ENCODE measurements around the gene TPK1.
"Not testable (repeated sequence)": the region's sequence is repeated elsewhere in the genome, so short reads cannot be mapped to it uniquely, and the experiment has no call there.

TPK1 gene

GRCh38 chr7:144777005-144777839, 58.6 kb downstream of the TPK1 start:
- DNase-seq: no peak

GRCh38 chr7:144776447-144776846, 59.4 kb downstream of the TPK1 start:
- DNase-seq: no peak

DNA sequence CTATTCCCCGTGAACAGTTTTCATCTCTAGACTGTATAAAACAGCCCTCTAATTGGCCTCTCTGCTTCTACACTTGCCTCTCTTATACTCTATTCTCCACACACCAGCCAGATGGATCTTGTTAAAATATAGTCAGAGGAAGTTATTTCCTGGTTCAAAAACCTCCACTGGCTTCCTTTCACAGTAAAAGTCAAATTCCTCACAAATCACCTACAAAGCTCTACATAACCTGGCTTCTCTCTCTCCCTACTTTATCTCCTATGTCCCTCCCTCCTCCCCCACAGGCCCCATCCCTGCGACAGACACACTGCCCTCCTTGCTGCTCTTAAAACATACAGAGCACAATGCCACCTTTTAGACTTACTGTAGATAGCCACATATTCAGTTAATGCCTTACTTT, 60.1 kb downstream of the TPK1 start:
- no peak for DNase-seq

- no peak for DNase-seq
These were observed 63.9 kb downstream of the TPK1 start for GRCh38 chr7:144771927-144772326.

GRCh38 chr7:144771174-144771573, 64.7 kb downstream of the TPK1 start:
- DNase-seq: no peak

- no peak for DNase-seq
These were observed 66.5 kb downstream of the TPK1 start for GRCh38 chr7:144769352-144769751.

GRCh38 chr7:144768633-144769032, 67.2 kb downstream of the TPK1 start:
- no peak for DNase-seq

DNA sequence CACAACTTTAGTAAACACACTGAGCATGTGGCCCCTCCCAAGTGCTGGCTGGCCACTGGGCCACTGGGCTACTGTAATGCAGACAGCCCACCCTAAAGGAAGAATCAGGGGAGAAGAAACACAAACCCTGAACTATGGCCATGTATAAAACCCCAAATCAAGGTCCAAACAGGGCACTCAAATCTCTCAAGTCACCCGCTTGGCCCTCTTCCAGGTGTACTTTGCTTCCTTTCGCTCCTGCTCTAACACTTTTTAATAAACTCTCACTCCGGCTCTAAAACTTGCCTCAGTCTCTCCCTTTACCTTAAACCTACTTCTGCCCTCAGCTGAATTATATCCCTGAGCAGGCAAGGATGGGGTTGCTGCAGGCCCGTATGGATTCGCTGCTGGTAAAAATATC, 72.6 kb downstream of the TPK1 start:
- no peak for DNase-seq

DNA sequence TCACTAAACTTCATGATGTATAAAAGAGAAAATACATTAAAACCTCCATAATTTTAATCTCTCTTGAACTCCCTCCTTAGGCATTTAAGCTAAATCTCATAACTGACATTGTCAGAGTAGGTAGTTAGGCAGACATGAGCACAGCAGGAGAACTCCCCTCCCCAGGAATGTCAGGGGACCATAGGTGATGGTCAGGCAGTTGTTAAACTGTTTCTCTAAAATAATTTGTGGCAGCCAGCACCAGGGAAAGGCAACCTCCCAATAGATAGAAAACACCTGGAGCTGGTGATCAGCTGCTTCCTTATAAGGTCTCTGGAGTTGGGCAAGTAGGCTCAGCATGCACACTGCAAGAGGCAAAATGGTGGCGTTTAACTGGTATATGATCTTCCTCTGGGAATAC, 73.0 kb downstream of the TPK1 start:
- DNase-seq: no peak

- DNase-seq: no peak
These were observed 74.4 kb downstream of the TPK1 start for GRCh38 chr7:144761493-144761892.

- no peak for DNase-seq
These were observed 76.2 kb downstream of the TPK1 start for GRCh38 chr7:144759653-144760052.

DNA sequence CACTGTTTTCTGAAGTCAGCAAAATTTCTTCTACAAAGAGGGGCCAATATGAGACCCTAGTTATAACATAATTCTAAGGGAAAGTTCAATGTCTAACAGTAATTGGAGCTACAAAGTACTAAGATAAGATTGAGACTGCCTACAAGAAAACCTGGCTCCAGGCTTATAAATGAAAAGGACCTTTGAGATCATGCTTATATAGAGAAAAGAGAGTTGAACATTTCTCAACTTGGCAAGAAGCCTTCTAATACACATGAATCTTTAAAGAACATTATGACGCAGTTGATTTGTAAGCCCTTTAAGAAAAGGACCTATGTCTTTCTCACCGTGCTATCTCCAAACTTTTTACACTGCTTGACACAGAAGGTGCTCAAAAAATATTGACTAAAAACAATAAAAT, 87.9 kb downstream of the TPK1 start:
- no peak for DNase-seq

GRCh38 chr7:144738708-144739314, 97.0 kb downstream of the TPK1 start:
- DNase-seq: peak; percentile 3

DNA sequence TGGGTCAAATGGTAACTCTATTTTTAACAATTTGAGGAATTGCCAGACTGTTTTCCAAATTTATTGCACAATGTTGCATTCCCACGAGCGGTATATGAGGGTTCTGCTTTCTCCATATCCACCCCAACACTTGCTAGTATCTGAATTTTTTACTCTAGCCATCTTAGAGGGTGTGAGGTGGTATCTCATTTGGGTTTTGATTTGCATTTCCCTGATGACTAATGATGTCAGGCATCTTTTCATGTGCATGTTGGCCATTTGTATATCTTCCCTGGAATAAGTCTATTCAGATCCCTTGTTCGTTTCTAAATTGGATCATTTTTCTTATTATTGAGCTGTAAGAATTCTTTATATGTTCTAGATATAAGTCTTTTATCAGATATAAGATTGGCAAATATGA, 97.7 kb downstream of the TPK1 start:
- no peak for DNase-seq

- DNase-seq: no peak
These were observed 98.9 kb downstream of the TPK1 start for GRCh38 chr7:144736880-144737493.

DNA sequence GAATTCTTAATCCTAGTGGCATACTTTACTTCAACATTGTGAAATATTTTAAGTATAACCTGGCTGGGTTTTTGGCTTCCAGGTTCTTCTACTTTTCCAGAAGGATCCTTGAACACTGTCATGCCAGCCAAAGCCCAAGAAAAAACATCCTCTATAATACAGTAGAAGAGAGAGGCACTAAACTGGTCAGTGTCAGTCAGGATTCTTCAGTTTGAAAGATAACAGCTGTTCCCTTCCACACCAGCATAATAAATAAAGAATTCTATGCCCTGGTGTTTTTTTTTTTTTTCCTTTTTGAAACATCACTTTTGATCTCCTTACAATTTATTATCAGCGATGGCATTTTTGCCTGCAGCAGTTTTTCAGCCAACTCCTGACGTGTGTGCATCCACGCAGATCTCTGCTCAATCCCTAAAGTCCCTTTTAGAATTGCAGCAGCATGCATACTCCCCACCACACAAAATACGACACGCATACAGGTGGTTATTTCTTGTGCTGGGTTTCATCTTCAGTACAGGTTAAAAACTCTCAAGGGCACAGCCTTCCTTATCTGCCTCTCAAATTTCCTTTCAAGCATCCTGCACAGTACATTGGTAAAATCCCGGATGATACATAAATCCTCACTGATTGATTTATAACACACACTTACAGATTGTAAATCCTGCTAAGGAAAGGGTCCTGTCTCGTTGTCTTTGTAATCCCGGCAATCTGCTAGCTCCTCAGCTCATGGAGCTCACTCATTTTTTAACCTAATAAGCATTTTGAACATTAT, 100.2 kb downstream of the TPK1 start:
- DNase-seq: no peak

GRCh38 chr7:144731661-144732351, 104.0 kb downstream of the TPK1 start:
- DNase-seq: no peak

GRCh38 chr7:144730224-144730623, 105.6 kb downstream of the TPK1 start:
- no peak for DNase-seq

DNA sequence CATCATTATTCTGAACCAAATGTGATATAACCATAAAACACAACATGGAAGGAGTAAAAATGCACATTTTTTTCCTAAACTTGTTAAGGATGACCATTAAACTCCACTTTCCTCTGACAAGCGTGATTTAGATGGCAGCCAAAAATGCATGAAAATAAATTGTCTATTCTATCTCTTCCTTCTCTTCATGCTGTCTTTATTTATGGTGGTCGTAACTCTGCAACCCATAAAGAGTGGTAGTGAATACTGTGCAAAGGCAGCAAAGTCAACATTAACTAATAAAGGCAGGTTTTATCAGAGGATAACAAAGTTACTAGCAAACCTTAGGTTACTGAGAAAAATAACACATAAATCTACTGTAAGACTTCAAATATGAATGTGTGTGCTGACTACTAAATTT, 106.6 kb downstream of the TPK1 start:
- DNase-seq: no peak

DNA sequence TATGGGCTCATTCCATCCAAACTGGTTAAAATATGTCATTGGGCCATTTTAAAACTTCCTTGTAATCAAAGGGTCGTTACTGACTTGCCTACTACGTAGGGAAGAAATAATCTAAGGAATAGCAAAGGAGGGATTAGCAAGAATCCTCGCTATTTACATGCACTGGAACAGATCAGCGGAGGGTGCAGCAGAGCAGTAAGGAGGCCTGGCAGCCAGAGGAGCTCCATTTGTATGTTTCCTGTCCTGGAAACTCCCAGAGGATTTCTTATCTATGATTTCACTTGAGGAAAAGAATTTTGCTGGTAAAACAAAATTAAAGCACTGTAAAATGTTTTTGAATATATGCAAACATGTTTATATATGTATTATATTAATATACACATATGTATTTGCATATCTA, 107.3 kb downstream of the TPK1 start:
- no peak for DNase-seq

GRCh38 chr7:144726840-144727239, 109.0 kb downstream of the TPK1 start:
- DNase-seq: not testable (repeated sequence)

GRCh38 chr7:144725070-144725469, 110.8 kb downstream of the TPK1 start:
- DNase-seq: no peak

- DNase-seq: no peak
These were observed 112.6 kb downstream of the TPK1 start for GRCh38 chr7:144723301-144723700.
